Measurements from ENCODE around the gene FRRS1. TPM values are rescaled to one million over a fixed set of nuclear protein-coding genes. Genes with fewer than 3 reads are reported as not detected.

FRRS1 gene
- total RNA-seq, 1 donor from 2014 or later, result 9.1 TPM

- no peaks in the 10 kb centered on the region for H3K4me1 ChIP-seq
- H3K27ac ChIP-seq, result peak overlapping the region; percentile 26
Observed at GRCh38 chr1:99728494-99729235, 37.8 kb downstream of the FRRS1 start.

GRCh38 chr1:99727575-99728185 lies 38.8 kb downstream of the FRRS1 start:
- TF ChIP-seq CTCF (IDR thresholded peaks at IDR 0.05), result no peak
- ATAC-seq, result no peak
- peak overlapping the region; percentile 26 for H3K27ac ChIP-seq
- intact Hi-C loops (cut with DNase I), result no loop called here
- no peaks in the 10 kb centered on the region for H3K4me1 ChIP-seq
- no peaks in the 10 kb centered on the region for H3K36me3 ChIP-seq
- no peaks in the 10 kb centered on the region for H3K9me3 ChIP-seq
- H3K27me3 ChIP-seq (ENCODE audit: low read depth), result no peaks in the 10 kb centered on the region
- DNase-seq, result no peak
- H3K4me3 ChIP-seq, result no peak overlapping the region

More at GRCh38 chr1:99728494-99729235, 37.8 kb downstream of the FRRS1 start:
- TF ChIP-seq CTCF (IDR thresholded peaks at IDR 0.05), result peak; percentile 48
- DNase-seq, result no peak
- H3K36me3 ChIP-seq, result no peaks in the 10 kb centered on the region
- no peaks in the 10 kb centered on the region for H3K9me3 ChIP-seq
- intact Hi-C loops (cut with DNase I), result no loop called here
- H3K27me3 ChIP-seq (ENCODE audit: low read depth), result no peaks in the 10 kb centered on the region
- H3K4me3 ChIP-seq, result no peak overlapping the region
- ATAC-seq, result peak in 1 of 2 donors; percentile 17

DNA sequence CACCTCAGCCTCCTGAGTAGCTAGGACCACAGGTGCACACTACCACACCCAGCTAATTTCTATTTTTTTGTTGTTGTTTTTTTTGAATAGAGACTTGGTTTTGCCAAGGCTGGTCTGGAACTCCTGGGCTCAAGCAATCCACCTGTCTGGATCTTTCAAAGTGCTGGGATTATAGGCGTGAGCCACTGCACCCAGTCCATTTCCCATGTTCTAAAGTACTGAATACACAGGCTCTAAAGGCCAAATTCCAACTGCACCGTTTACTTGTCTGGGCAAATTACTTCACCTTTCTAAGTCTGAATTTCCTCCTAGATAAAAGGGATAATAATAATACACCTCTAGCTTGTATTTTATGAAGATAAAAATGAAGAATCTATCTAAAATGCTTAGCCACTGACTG lies 39.6 kb downstream of the FRRS1 start:
- intact Hi-C loops (cut with DNase I), result no loop called here
- TF ChIP-seq CTCF (IDR thresholded peaks at IDR 0.05), result no peak
- H3K27ac ChIP-seq, result no peak overlapping the region
- H3K36me3 ChIP-seq, result no peaks in the 10 kb centered on the region
- DNase-seq (no peak), ATAC-seq (no peak)
- H3K4me3 ChIP-seq, result no peak overlapping the region
- no peaks in the 10 kb centered on the region for H3K9me3 ChIP-seq
- H3K27me3 ChIP-seq (ENCODE audit: low read depth), result no peaks in the 10 kb centered on the region
- H3K4me1 ChIP-seq, result no peaks in the 10 kb centered on the region

GRCh38 chr1:99726407-99726806 lies 40.0 kb downstream of the FRRS1 start:
- H3K4me3 ChIP-seq, result no peak overlapping the region
- no peak for DNase-seq
- H3K27me3 ChIP-seq (ENCODE audit: low read depth), result no peaks in the 10 kb centered on the region
- TF ChIP-seq CTCF (IDR thresholded peaks at IDR 0.05), result no peak
- intact Hi-C loops (cut with DNase I), result no loop called here
- no peak for ATAC-seq
- no peak overlapping the region for H3K27ac ChIP-seq
- no peaks in the 10 kb centered on the region for H3K4me1 ChIP-seq
- H3K36me3 ChIP-seq, result no peaks in the 10 kb centered on the region
- H3K9me3 ChIP-seq, result no peaks in the 10 kb centered on the region

DNA sequence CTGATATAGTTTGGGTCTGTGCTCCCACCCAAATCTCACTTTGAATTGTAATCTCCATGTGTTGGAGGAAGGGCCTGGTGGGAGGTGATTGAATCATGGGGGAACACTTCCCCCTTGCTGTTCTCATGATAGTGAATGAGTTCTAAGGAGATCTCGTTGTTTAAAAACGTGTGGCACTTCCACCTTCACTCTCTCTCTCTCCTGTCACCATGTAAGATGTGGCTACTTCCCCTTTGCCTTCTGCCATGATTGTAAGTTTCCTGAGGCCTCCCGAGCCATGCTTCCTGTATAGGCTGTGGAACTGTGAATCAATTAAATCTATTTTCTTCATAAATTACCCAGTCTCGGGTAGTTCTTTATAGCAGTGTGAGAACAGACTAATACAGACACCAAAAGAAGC lies 40.4 kb downstream of the FRRS1 start:
- H3K27me3 ChIP-seq (ENCODE audit: low read depth), result no peaks in the 10 kb centered on the region
- no peaks in the 10 kb centered on the region for H3K36me3 ChIP-seq
- no peak overlapping the region for H3K4me3 ChIP-seq
- no peaks in the 10 kb centered on the region for H3K4me1 ChIP-seq
- H3K9me3 ChIP-seq, result no peaks in the 10 kb centered on the region
- no peak overlapping the region for H3K27ac ChIP-seq
- no peak for ATAC-seq
- no peak for DNase-seq
- intact Hi-C loops (cut with DNase I), result no loop called here
- no peak for TF ChIP-seq CTCF (IDR thresholded peaks at IDR 0.05)
